Activated CD4-positive, alpha-beta T cell treated with anti-CD3 and anti-CD28 coated beads for 48 hours (primary cell): ENCODE measurements around the gene ACSS1.

Source experiments
- DNase-seq: peaks from one replicate; pipeline ENCODE4 v3.0.0-alpha.2; 2020

The ACSS1 gene

GRCh38 chr20:25045343-25045712 is 12.6 kb downstream of the ACSS1 start:
- DNase-seq, result no peak

- DNase-seq, result no peak
Measured at GRCh38 chr20:25044660-25045342, 13.1 kb downstream of the ACSS1 start.

GRCh38 chr20:25044261-25044560 is 13.7 kb downstream of the ACSS1 start:
- no peak for DNase-seq

- DNase-seq, result no peak
Measured at GRCh38 chr20:25043499-25044260, 14.3 kb downstream of the ACSS1 start.

GRCh38 chr20:25042531-25043498 is 15.1 kb downstream of the ACSS1 start:
- peak; percentile 28 for DNase-seq

- no peak for DNase-seq
Measured at GRCh38 chr20:25041813-25042530, 16.0 kb downstream of the ACSS1 start.

GRCh38 chr20:25040438-25040831 is 17.5 kb downstream of the ACSS1 start:
- no peak for DNase-seq

- DNase-seq, result no peak
Measured at GRCh38 chr20:25039697-25040437, 18.1 kb downstream of the ACSS1 start.

GRCh38 chr20:25038591-25039015 is 19.3 kb downstream of the ACSS1 start:
- no peak for DNase-seq

GRCh38 chr20:25038103-25038410 is 19.9 kb downstream of the ACSS1 start:
- DNase-seq, result no peak

- no peak for DNase-seq
Measured at GRCh38 chr20:25037288-25038102, 20.4 kb downstream of the ACSS1 start.

GRCh38 chr20:25036331-25036936 is 21.5 kb downstream of the ACSS1 start:
- DNase-seq, result no peak

GRCh38 chr20:25035921-25036320 is 22.0 kb downstream of the ACSS1 start:
- DNase-seq, result peak; percentile 18

GRCh38 chr20:25033924-25034300 is 24.0 kb downstream of the ACSS1 start:
- no peak for DNase-seq

GRCh38 chr20:25033265-25033923 is 24.5 kb downstream of the ACSS1 start:
- DNase-seq, result no peak

GRCh38 chr20:25032478-25033264 is 25.3 kb downstream of the ACSS1 start:
- DNase-seq, result no peak

- no peak for DNase-seq
Measured at GRCh38 chr20:25032065-25032477, 25.9 kb downstream of the ACSS1 start.

- no peak for DNase-seq
Measured at GRCh38 chr20:25031241-25031640, 26.7 kb downstream of the ACSS1 start.

- DNase-seq, result no peak
Measured at GRCh38 chr20:25030649-25031207, 27.2 kb downstream of the ACSS1 start.
